GM12892 (cell line): ENCODE results near the gene GSTT2.
"Not testable (repeated sequence)": the region's sequence is repeated elsewhere in the genome, so short reads cannot be mapped to it uniquely, and the experiment has no call there.

Experiments used
- POLR2A ChIP-seq: IDR thresholded peaks from 2 replicates; pipeline ENCODE4 v1.6.1; 2011; ENCODE audit warnings: low read depth, low read length, control low read depth
- POLR2AphosphoS5 ChIP-seq: IDR thresholded peaks from 2 replicates; pipeline ENCODE4 v1.6.1; 2011; ENCODE audit warnings: low read depth, low read length, control low read depth
- TAF1 ChIP-seq: IDR thresholded peaks from 2 replicates; pipeline ENCODE4 v1.6.1; 2011; ENCODE audit warnings: low read depth, mild to moderate bottlenecking, control low read depth, low read length, borderline replicate concordance

- not testable (repeated sequence) for TF ChIP-seq POLR2A, POLR2AphosphoS5, TAF1
Measured at GRCh38 chr22:23947391-23947790, 32.5 kb upstream of the GSTT2 start.
